Measurements from ENCODE around the gene SNTG2.

Gene SNTG2

DNA sequence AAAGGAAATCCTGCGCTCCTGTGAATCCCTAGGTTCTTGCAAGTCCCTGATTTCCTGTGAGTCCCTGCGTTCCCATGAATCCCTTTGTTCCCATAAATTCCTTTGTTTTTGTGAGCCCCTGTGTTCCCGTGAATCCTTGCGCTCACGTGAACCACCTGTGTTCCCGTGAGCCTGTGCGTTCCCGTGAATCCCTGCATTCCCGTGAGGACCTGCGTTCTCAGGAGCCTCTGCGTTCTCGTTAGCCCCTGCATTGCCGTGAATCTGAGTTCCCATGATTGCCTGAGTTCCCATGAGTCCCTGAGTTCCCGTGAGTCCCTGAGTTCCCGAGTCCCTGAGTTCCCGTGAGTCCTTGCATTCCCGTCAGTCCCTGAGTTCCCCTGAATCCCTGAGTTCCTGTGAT, 71.5 kb downstream of the SNTG2 start:
- DNase-seq (ENCODE audit: low read depth): no peak
- H3K4me3 ChIP-seq (ENCODE audit: low read depth, low read length): no peak overlapping the region
- TF ChIP-seq, protein P1, sequence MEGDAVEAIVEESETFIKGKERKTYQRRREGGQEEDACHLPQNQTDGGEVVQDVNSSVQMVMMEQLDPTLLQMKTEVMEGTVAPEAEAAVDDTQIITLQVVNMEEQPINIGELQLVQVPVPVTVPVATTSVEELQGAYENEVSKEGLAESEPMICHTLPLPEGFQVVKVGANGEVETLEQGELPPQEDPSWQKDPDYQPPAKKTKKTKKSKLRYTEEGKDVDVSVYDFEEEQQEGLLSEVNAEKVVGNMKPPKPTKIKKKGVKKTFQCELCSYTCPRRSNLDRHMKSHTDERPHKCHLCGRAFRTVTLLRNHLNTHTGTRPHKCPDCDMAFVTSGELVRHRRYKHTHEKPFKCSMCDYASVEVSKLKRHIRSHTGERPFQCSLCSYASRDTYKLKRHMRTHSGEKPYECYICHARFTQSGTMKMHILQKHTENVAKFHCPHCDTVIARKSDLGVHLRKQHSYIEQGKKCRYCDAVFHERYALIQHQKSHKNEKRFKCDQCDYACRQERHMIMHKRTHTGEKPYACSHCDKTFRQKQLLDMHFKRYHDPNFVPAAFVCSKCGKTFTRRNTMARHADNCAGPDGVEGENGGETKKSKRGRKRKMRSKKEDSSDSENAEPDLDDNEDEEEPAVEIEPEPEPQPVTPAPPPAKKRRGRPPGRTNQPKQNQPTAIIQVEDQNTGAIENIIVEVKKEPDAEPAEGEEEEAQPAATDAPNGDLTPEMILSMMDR (IDR thresholded peaks at IDR 0.05; ENCODE audit: control insufficient read depth, extremely low read depth, insufficient read depth): no peak

- no peak overlapping the region for H3K4me3 ChIP-seq (ENCODE audit: low read depth, low read length)
- TF ChIP-seq, protein P1 (IDR thresholded peaks at IDR 0.05; ENCODE audit: control insufficient read depth, extremely low read depth, insufficient read depth): no peak
- no peak for DNase-seq (ENCODE audit: low read depth)
These were observed 74.3 kb downstream of the SNTG2 start for GRCh38 chr2:1024981-1025380.

GRCh38 chr2:1026141-1026540, 75.5 kb downstream of the SNTG2 start:
- DNase-seq (ENCODE audit: low read depth): no peak
- no peak overlapping the region for H3K4me3 ChIP-seq (ENCODE audit: low read depth, low read length)
- TF ChIP-seq, protein P1 (IDR thresholded peaks at IDR 0.05; ENCODE audit: control insufficient read depth, extremely low read depth, insufficient read depth): no peak

- H3K4me3 ChIP-seq (ENCODE audit: low read depth, low read length): no peak overlapping the region
- TF ChIP-seq, protein P1 (IDR thresholded peaks at IDR 0.05; ENCODE audit: control insufficient read depth, extremely low read depth, insufficient read depth): no peak
- DNase-seq (ENCODE audit: low read depth): no peak
These were observed 78.2 kb downstream of the SNTG2 start for GRCh38 chr2:1028831-1029230.

- no peak overlapping the region for H3K4me3 ChIP-seq (ENCODE audit: low read depth, low read length)
- TF ChIP-seq, protein P1 (IDR thresholded peaks at IDR 0.05; ENCODE audit: control insufficient read depth, extremely low read depth, insufficient read depth): no peak
- DNase-seq (ENCODE audit: low read depth): no peak
These were observed 81.4 kb downstream of the SNTG2 start for GRCh38 chr2:1032030-1032429.

- DNase-seq (ENCODE audit: low read depth): no peak
- TF ChIP-seq, protein P1 (IDR thresholded peaks at IDR 0.05; ENCODE audit: control insufficient read depth, extremely low read depth, insufficient read depth): no peak
These were observed 82.4 kb downstream of the SNTG2 start for GRCh38 chr2:1033069-1033468.

DNA sequence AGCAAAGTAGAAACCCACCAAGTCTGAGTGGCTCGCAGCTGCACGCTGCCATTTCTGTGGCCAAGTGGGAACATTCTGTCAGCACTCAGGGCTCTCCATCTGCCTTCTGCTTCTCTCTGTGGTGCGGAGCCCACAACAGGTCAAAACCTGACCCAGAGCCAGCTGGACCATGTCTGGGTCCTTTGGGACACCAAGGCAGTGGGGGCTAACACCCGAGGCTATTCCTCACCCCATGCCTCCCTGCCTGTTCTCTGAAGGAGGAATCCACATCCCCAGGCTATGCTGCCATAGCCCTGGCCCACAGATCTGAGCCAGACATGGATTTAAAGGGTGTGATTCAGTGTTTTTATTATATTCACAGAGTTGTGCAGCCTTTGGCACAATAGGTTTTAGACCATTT, 86.4 kb downstream of the SNTG2 start:
- no peak for DNase-seq (ENCODE audit: low read depth)
- H3K4me3 ChIP-seq (ENCODE audit: low read depth, low read length): no peak overlapping the region
- TF ChIP-seq, protein P1 (IDR thresholded peaks at IDR 0.05; ENCODE audit: control insufficient read depth, extremely low read depth, insufficient read depth): no peak

More at GRCh38 chr2:1033069-1033468, 82.4 kb downstream of the SNTG2 start:
- H3K4me3 ChIP-seq (ENCODE audit: low read depth, low read length): no peak overlapping the region

Data from LNCaP clone FGC (cell line).